Calu3 (cell line): ENCODE results near the gene LINGO1. TPM values are rescaled to one million over a fixed set of nuclear protein-coding genes. Genes with fewer than 3 reads are reported as not detected.

ENCODE experiments used
- BruUV-seq: library from RNA; stranded (reverse); fragments of 400-500 nt; replicated peaks from 2 replicates; lab custom pipeline; 2021; lab: Mats Ljungman, UMichigan
- CTCF ChIA-PET: fragments of 300-600 bp; sonication (Branson Sonifier 250); formaldehyde crosslinking; loops from one replicate; lab custom pipeline; 2022; ENCODE audit warnings: antibody characterized with exemption; lab: Charles Lee
- DNase-seq: peaks from one replicate; pipeline ENCODE4 v3.0.0; 2022
- H3K27ac Mint-ChIP-seq: one replicate; pipeline ENCODE4 v1.8.0; 2022; ENCODE audit warnings: mixed read lengths; ENCODE audit not compliant: unreplicated experiment
- H3K27me3 Mint-ChIP-seq: one replicate; pipeline ENCODE4 v1.8.0; 2022; ENCODE audit warnings: mixed read lengths; ENCODE audit not compliant: unreplicated experiment
- H3K36me3 Mint-ChIP-seq: one replicate; pipeline ENCODE4 v1.8.0; 2022; ENCODE audit warnings: mild to moderate bottlenecking, moderate library complexity, mixed read lengths; ENCODE audit not compliant: insufficient read depth, unreplicated experiment
- H3K4me1 Mint-ChIP-seq: one replicate; pipeline ENCODE4 v1.8.0; 2022; ENCODE audit warnings: mild to moderate bottlenecking, low read depth, mixed read lengths; ENCODE audit not compliant: unreplicated experiment
- H3K4me3 Mint-ChIP-seq: one replicate; pipeline ENCODE4 v1.8.0; 2022; ENCODE audit warnings: mild to moderate bottlenecking, low read depth, moderate library complexity, mixed read lengths; ENCODE audit not compliant: unreplicated experiment
- H3K9me3 Mint-ChIP-seq: one replicate; pipeline ENCODE4 v1.8.0; 2022; ENCODE audit warnings: low read depth, mixed read lengths; ENCODE audit not compliant: unreplicated experiment
- intact Hi-C: fragments of 100-400 bp; cut with micrococcal nuclease; formaldehyde crosslinking; loops from one replicate; pipeline ENCODE4 v1.10.0; 2022; ENCODE audit not compliant: unreplicated experiment
- total RNA-seq: library from RNA; stranded (reverse); gene quantifications from 2 replicates; pipeline ENCODE4 v1.2.3, GENCODE V29; 2022
- TF ChIP-seq, protein P1 (sequence below): fragments of 200-600 bp; IDR thresholded peaks from one replicate; pipeline ENCODE4 v1.8.0; 2022; ENCODE audit warnings: antibody characterized with exemption; ENCODE audit not compliant: unreplicated experiment

LINGO1 gene
- total RNA-seq, 1 experiment from 2014 or later = not detected

DNA sequence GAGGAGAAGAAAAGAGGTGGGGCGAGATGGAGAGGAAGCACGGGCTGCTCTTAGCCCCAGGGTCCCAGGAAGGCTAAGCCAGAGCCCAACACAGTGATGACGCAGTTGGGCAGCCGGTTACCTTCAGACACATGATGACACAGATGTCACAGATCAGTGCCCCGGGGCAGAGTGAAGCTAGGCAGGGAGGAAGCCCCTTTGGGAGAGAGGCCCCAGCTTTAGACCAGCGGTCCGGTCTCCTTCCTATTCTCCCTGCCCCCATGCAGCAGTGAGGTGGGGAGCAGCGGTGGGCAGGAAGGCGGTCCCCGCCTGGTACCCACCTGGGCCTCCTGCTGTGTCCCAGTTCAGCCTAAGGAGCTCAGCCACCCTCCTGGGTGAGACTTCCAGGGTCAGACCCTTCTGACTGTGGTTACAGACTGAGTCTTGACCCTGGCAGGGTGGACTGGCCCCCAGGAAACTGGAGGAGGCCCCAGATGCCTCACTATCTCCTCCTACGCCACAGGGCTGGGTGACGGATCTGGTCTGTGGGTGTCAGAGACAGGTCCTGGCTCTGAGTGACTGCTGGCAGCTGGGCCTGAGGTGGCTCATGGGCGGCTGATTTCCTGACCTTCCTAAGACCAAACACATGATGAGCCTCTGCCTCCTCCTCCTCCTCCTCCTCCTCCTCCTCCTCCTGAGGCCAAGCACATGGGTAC lies 38.8 kb upstream of the LINGO1 start:
- TF ChIP-seq, protein P1, sequence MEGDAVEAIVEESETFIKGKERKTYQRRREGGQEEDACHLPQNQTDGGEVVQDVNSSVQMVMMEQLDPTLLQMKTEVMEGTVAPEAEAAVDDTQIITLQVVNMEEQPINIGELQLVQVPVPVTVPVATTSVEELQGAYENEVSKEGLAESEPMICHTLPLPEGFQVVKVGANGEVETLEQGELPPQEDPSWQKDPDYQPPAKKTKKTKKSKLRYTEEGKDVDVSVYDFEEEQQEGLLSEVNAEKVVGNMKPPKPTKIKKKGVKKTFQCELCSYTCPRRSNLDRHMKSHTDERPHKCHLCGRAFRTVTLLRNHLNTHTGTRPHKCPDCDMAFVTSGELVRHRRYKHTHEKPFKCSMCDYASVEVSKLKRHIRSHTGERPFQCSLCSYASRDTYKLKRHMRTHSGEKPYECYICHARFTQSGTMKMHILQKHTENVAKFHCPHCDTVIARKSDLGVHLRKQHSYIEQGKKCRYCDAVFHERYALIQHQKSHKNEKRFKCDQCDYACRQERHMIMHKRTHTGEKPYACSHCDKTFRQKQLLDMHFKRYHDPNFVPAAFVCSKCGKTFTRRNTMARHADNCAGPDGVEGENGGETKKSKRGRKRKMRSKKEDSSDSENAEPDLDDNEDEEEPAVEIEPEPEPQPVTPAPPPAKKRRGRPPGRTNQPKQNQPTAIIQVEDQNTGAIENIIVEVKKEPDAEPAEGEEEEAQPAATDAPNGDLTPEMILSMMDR = no peak
- no peaks in the 10 kb centered on the region for H3K36me3 Mint-ChIP-seq
- H3K4me3 Mint-ChIP-seq = no peak overlapping the region
- no peak for DNase-seq
- intact Hi-C loops = no loop called here
- H3K27me3 Mint-ChIP-seq = peaks cover 51% of the 10 kb centered on the region
- BruUV-seq = no TSS peak
- H3K4me1 Mint-ChIP-seq = no peaks in the 10 kb centered on the region
- H3K9me3 Mint-ChIP-seq = no peaks in the 10 kb centered on the region
- CTCF ChIA-PET = interaction anchor here (1.1 kb wide), 1 partner anchor 191 kb away, joined by 10 read pairs; no protein-coding TSS in a partner anchor
- H3K27ac Mint-ChIP-seq = no peak overlapping the region

DNA sequence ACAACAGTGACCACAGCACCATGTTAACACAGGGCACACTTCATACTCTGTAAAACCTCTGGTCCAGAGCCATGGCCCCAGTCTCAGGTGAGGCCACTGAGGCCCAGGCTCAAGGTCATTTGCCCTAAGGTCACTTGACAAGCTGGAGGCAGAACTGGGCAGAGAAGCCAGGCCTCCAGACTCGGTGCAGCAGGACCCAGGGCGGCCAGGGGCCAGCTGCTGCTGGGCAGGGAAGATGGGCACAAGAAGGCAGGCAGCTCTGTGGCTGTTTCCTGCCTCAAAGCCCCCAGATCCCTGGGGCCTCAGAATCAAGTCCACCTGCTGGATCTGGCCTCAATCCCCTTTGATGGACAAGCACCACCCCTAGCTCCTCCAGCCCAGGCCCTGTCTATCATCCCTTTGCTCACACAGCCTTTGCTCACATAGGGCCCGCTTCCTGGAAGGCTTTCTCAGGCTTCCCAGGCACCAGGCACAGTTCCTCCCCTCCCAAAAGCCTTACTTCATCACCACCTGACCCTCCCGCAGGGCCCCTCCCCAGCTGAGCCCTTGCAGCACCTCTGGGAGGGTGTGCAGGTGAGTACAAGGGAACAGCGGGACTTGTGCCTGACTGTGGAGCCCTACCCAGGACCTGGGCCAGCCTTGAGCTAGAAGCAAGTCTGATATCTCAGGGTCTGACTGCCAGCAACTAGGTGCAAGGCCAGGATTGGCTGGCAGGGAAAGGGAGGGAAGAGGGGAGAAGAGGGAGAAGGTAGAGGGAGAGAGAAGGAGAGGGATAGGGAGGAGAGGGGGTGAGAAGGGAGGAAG lies 38.0 kb upstream of the LINGO1 start:
- TF ChIP-seq, protein P1 = no peak
- CTCF ChIA-PET = no interaction called here
- H3K4me1 Mint-ChIP-seq = no peaks in the 10 kb centered on the region
- no peak overlapping the region for H3K27ac Mint-ChIP-seq
- no peaks in the 10 kb centered on the region for H3K9me3 Mint-ChIP-seq
- H3K4me3 Mint-ChIP-seq = no peak overlapping the region
- no TSS peak for BruUV-seq
- H3K27me3 Mint-ChIP-seq = peaks cover 59% of the 10 kb centered on the region
- intact Hi-C loops = no loop called here
- no peak for DNase-seq
- no peaks in the 10 kb centered on the region for H3K36me3 Mint-ChIP-seq

DNA sequence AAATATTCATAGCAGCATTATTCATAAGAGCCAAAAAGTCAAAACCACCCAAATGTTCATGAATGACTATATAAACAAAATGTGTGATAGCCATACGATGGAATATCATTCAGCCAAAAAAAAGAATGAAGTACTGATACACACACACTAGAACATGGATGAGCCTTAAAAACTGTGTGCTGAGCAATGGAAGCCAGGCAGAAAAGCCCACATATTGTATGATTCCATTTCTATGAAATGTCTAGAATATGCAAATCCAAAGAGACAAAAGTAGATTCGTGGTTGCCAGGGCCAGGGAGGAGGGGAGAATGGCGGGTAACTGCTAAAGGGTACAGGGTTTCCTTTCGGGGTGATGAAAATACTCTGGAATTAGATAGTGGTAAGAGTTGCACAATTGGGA lies 37.2 kb upstream of the LINGO1 start:
- intact Hi-C loops = no loop called here
- TF ChIP-seq, protein P1 = no peak
- DNase-seq = no peak
- no peaks in the 10 kb centered on the region for H3K4me1 Mint-ChIP-seq
- no peaks in the 10 kb centered on the region for H3K9me3 Mint-ChIP-seq
- H3K4me3 Mint-ChIP-seq = no peak overlapping the region
- CTCF ChIA-PET = interaction anchor here (0.6 kb wide), 1 partner anchor 570 kb away, joined by 7 read pairs; no protein-coding TSS in a partner anchor
- H3K27ac Mint-ChIP-seq = no peak overlapping the region
- peaks cover 68% of the 10 kb centered on the region for H3K27me3 Mint-ChIP-seq
- BruUV-seq = no TSS peak
- no peaks in the 10 kb centered on the region for H3K36me3 Mint-ChIP-seq

DNA sequence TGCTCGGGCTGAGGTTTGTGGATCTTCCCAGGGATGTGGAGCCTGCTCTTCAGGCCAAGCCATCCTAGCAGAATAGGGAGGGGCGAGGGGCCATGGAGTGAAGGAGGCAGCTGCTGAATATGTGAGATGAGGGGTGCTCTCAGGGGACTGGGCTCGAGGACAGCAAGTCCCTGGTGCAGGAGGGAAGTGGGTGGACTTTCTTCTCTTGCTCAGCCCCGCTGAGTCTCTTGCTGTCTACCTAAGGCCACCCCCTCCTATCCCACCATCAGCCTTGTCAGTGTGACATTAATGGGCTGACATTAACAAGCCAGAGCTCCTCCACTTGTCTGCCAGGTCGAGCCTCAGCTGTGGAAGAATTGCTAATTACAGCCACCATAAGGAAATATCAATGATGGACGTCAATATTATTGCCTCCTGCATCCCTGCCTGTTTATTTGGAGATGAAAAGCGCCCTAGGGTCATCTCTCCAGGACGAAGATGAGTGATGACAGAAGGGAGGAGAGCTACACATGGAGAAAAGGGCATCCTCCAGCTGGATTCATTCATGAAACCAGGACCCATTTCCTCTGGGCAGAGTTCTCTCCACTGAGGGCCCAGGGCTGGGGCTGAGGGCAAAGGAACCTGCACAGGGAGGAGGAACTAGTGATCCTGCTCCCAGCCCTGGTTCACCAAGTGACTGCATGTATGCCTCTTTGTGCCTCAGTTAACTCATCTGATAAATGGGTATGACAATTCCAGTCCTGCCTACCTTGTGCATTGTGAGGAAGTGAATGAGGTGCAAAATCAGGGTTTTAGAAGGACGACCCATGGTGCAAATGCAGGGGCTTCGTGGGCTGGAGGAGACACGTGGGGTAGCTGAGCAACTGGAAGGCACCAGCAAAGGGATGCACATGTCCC lies 34.9 kb upstream of the LINGO1 start:
- Mint-ChIP-seq H3K27ac (no peak overlapping the region), H3K4me1 (no peaks in the 10 kb centered on the region), H3K36me3 (no peaks in the 10 kb centered on the region), H3K27me3 (peaks cover 70% of the 10 kb centered on the region), H3K9me3 (no peaks in the 10 kb centered on the region), H3K4me3 (no peak overlapping the region)
- CTCF ChIA-PET = no interaction called here
- DNase-seq = no peak
- TF ChIP-seq, protein P1 = no peak
- BruUV-seq = no TSS peak
- intact Hi-C loops = no loop called here
